Liver (tissue), 3 donors: Measurements from ENCODE around the gene WDR77.

Experiments used
- ATF3 ChIP-seq: IDR thresholded peaks from 2 replicates; pipeline ENCODE4 v1.6.1; 2016; ENCODE audit warnings: antibody characterized with exemption
- CTCF ChIP-seq: fragments of 150-350 bp; IDR thresholded peaks from 2 replicates; pipeline ENCODE4 v1.5.1; 2017; ENCODE audit warnings: improper control_type of control experiment, low read depth, low read length; ENCODE audit not compliant: missing input control
- GABPA ChIP-seq, 2 donors: IDR thresholded peaks in 1 of 2; conservative IDR thresholded peaks in 1 of 2; 2 replicates each; pipeline ENCODE4 v1.6.1; 2016; ENCODE audit warnings: antibody characterized with exemption in 2 of 2, mild to moderate bottlenecking in 1 of 2, moderate library complexity in 1 of 2
- MAX ChIP-seq: IDR thresholded peaks from 2 replicates; pipeline ENCODE4 v1.6.1; 2016; ENCODE audit warnings: antibody characterized with exemption
- RAD21 ChIP-seq, 2 donors: IDR thresholded peaks; 2 replicates each; pipeline ENCODE4 v1.6.1; 2016; ENCODE audit warnings: antibody characterized with exemption in 2 of 2, mild to moderate bottlenecking in 2 of 2
- REST ChIP-seq: IDR thresholded peaks from 2 replicates; pipeline ENCODE4 v1.6.1; 2016; ENCODE audit warnings: antibody characterized with exemption, mild to moderate bottlenecking
- TAF1 ChIP-seq: conservative IDR thresholded peaks from 2 replicates; pipeline ENCODE4 v1.6.1; 2016; ENCODE audit warnings: antibody characterized with exemption, mild to moderate bottlenecking
- YY1 ChIP-seq: IDR thresholded peaks from 2 replicates; pipeline ENCODE4 v1.6.1; 2016; ENCODE audit warnings: antibody characterized with exemption, mild to moderate bottlenecking
- ZBTB33 ChIP-seq: IDR thresholded peaks from 2 replicates; pipeline ENCODE4 v1.6.1; 2016; ENCODE audit warnings: antibody characterized with exemption
- donor health status: healthy.
- donor health status: healthy.

- no peak for TF ChIP-seq YY1
- no peak for TF ChIP-seq CTCF
- no peak for TF ChIP-seq RAD21 (IDR thresholded peaks at IDR 0.05)
- no peak for TF ChIP-seq GABPA (IDR thresholded peaks at IDR 0.05 in 1 of 2, conservative IDR thresholded peaks at IDR 0.05 in 1 of 2)
- TF ChIP-seq MAX, result no peak
- TF ChIP-seq TAF1, result no peak
- TF ChIP-seq ATF3, result no peak
- no peak for TF ChIP-seq REST
- no peak for TF ChIP-seq ZBTB33
These were observed 31.6 kb upstream of the WDR77 start for GRCh38 chr1:111480674-111481073.
